ENCODE measurements around the gene TBC1D8.

DNA sequence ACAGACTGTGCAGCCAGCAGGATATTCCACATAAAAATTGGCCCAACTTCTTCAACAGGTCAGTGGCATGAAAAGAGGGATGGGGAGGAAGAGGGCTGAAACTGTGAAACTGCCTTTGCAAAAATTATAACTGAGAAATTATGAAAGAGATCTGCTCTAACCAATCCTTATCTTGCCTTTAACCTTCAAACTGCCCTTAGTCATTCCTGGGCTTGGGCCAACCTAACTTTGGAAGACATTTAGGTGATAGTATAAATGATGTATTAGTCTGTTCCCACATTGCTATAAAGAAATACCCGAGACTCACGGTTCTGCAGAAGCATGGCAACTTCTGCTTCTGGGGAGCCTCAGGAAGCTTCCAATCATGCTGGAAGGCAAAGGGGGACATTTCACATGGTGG lies 74.6 kb downstream of the TBC1D8 start:
- TF ChIP-seq ZNF274 (IDR thresholded peaks at IDR 0.05; ENCODE audit: low read depth, low read length), result no peak
- TF ChIP-seq YY1 (IDR thresholded peaks at IDR 0.05; ENCODE audit: insufficient read depth, insufficient read length), result no peak

Measured in NT2/D1 (cell line).